HG02798 (cell line): ENCODE measurements around the gene NANS.
A peak's percentile ranks its signal among the peaks of the same experiment; 100 is the strongest.
"Not testable (repeated sequence)": the region's sequence is repeated elsewhere in the genome, so short reads cannot be mapped to it uniquely, and the experiment has no call there.

Experiments used
- ATAC-seq: cut with Tn5 transposase; IDR thresholded peaks from one replicate; pipeline ENCODE4 v1.9.1; 2021; ENCODE audit warnings: mild to moderate bottlenecking; ENCODE audit not compliant: unreplicated experiment, poor library complexity

NANS gene, protein sequence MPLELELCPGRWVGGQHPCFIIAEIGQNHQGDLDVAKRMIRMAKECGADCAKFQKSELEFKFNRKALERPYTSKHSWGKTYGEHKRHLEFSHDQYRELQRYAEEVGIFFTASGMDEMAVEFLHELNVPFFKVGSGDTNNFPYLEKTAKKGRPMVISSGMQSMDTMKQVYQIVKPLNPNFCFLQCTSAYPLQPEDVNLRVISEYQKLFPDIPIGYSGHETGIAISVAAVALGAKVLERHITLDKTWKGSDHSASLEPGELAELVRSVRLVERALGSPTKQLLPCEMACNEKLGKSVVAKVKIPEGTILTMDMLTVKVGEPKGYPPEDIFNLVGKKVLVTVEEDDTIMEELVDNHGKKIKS

GRCh38 chr9:98056269-98057137 is at the start of gene NANS:
Gene NANS, plus strand, starts transcription at chr9:98056732. Its CDS starts 77 bp downstream, at chr9:98056809.
- ATAC-seq, result peak; percentile 97

GRCh38 chr9:98007251-98007928 is 49.1 kb upstream of the NANS start:
- ATAC-seq, result no peak

DNA sequence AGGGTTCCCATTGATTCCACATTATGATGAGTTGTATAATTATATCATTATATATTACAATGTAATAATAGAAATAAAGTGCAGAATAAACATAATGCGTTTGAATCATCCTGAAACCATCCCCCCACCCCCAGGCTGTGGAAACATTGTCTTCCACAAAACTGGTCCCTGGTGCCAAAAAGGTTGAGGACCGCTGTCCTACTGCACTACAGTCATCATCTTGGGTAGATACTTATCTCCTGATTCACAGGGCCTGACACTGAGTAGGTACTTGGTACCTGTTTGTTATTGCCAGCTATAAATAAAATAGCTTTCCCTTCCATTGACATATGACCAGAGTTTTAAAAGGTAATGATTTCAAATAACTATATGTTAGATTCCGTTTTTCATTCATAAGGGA is 47.8 kb upstream of the NANS start:
- ATAC-seq, result no peak

- ATAC-seq, result no peak
Observed at GRCh38 chr9:98009437-98009836, 47.1 kb upstream of the NANS start.

- no peak for ATAC-seq
Observed at GRCh38 chr9:98009936-98010335, 46.6 kb upstream of the NANS start.

- peak; percentile 99 for ATAC-seq
Observed at GRCh38 chr9:98010445-98010844, 46.1 kb upstream of the NANS start.

DNA sequence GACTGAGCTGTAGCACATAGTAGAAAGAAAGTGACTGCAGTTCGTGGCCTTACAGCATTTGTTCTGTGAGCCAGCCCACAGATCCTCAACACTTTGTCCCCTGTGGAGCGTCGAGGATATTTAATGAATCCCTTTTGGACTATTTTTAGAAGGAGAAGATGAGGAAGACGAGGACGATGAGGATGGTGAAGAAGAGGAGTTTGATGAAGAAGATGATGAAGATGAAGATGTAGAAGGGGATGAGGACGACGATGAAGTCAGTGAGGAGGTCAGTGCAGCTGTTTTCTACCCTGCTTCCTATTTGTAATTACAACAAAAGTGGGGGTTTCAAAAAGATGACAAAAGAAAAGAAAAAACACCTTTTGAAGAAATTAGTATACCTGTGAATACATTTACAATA is 45.4 kb upstream of the NANS start:
- no peak for ATAC-seq

GRCh38 chr9:98016137-98016680 is 40.3 kb upstream of the NANS start:
- ATAC-seq, result no peak

- ATAC-seq, result no peak
Observed at GRCh38 chr9:98017306-98017705, 39.2 kb upstream of the NANS start.

- ATAC-seq, result no peak
Observed at GRCh38 chr9:98018347-98018746, 38.2 kb upstream of the NANS start.

DNA sequence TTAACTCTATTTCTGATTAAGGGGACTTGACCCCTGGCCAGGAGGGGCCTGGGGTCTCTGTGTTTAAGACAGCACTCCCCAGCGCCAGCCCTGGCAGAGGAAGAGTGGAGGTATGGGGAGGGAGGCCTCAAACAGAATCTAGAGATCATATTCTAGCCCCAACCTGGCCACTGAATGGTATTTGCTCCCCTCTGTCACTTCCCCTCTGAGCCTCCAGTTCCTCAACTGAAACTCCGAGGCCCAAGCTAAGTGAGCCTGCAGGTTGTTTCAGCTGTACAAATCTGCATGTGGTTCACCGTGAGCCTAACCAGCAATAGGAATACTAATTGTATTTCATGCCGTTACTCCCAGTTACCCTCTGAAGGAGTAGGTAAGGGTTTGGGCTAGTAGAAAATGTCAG is 37.4 kb upstream of the NANS start:
- no peak for ATAC-seq

DNA sequence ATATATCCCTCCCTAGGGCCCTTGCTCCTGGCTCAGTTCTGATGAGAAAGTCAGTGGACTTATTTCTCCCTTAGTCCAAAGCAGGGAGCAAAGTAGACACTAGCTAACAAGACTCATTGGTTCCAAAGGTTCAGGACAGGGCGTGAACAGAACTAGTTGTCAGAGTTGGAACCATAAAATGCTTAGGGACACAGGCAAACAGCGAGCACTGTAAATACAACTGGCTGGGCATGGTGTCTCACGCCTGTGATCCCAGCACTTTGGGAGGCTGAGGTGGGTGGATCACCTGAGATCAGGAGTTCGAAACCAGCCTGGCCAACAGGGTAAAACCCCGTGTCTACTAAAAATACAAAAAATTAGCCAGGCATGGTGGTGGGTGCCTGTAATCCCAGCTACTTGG is 36.7 kb upstream of the NANS start:
- ATAC-seq, result not testable (repeated sequence)

GRCh38 chr9:98020476-98021145 is 35.9 kb upstream of the NANS start:
- no peak for ATAC-seq

- ATAC-seq, result no peak
Observed at GRCh38 chr9:98021306-98022040, 35.1 kb upstream of the NANS start.

GRCh38 chr9:98022447-98022846 is 34.1 kb upstream of the NANS start:
- no peak for ATAC-seq

DNA sequence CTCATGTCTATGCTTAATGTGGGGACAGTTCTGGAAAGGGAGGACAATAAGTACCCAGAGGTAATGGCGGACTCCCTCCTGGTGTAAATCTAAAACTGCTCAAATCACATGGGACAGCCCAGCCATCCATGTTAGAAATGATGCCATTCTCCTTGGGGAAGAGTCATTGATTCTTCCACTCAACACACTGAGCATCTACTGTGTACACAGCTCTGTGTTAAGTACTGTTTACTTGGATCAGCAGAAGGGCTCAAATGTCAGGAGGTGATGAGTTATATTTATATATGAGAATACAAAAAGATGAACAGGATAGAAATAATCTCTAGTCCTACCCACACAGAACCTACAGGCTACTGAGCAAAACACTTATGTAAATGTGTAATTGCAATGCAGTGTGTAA is 31.8 kb upstream of the NANS start:
- ATAC-seq, result no peak

- ATAC-seq, result no peak
Observed at GRCh38 chr9:98031169-98031568, 25.4 kb upstream of the NANS start.

DNA sequence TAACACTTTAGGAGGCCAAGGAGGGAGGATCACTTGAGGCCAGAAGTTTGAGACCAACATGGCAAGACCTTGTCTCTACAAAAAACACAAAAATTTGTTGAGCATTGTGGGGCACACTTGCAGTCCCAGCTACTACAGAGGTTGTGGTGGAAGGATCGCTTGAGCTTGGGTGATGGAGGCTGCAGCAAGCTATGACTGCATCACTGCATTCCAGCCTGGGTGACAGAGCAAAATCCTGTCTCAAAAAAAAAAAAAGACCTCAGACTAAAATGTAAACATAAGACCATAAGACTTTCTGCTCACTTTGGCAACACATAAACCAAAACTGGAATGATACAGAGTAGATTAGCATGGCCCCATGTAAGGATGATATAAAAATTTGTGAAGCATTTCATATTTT is 24.6 kb upstream of the NANS start:
- no peak for ATAC-seq
